ENCODE results near the gene GCK.

GCK gene

DNA sequence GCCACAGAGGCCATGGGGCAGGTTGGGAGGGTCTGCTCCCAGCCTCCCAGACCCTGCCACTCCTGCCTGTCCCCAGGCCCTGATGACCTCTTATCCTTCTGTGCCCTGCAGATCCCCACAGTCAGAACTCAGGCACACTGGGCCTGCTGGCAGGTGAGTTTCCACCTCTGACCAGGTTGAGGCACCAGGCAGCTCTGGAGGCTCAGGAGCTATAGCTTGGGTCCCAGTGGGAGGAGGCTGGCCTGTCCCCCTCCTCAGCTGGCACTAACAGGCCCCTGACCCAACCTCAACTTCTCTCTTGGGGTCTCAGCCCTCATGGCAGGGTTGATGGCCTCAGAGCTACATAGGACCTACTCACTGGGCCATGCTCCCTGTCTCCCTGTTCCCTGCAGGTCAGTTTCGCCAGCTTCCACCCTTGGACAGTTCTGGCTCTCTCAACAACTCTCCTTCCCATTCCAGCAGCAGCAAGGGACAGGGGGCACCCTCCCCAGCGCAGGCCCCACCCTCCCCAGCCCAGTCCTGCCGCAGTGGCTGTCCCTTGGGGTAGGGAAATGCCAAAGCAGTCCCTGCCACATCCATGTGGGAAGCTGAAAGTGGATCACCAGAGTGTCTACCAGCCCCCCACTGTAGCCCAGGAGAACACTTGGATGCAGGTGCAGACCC, 87.8 kb downstream of the GCK start:
- Histone ChIP-seq H3K36me3 (ENCODE audit: insufficient read depth, low read length) (no peaks in the 10 kb centered on the region), H3K4me1 (ENCODE audit: control insufficient read depth, insufficient read depth, low read length, unreplicated experiment) (peaks cover 42% of the 10 kb centered on the region), H3K79me2 (ENCODE audit: control insufficient read depth, insufficient read depth, low read length, unreplicated experiment) (peaks cover 7% of the 10 kb centered on the region), H3K27ac (ENCODE audit: low read depth, low read length) (peak overlapping the region; percentile 77), H2AFZ (ENCODE audit: low read length, unreplicated experiment) (no peak overlapping the region), H3K4me3 (ENCODE audit: low read depth, low read length) (no peak overlapping the region), H3K27me3 (ENCODE audit: insufficient read depth, low read length) (no peaks in the 10 kb centered on the region)

DNA sequence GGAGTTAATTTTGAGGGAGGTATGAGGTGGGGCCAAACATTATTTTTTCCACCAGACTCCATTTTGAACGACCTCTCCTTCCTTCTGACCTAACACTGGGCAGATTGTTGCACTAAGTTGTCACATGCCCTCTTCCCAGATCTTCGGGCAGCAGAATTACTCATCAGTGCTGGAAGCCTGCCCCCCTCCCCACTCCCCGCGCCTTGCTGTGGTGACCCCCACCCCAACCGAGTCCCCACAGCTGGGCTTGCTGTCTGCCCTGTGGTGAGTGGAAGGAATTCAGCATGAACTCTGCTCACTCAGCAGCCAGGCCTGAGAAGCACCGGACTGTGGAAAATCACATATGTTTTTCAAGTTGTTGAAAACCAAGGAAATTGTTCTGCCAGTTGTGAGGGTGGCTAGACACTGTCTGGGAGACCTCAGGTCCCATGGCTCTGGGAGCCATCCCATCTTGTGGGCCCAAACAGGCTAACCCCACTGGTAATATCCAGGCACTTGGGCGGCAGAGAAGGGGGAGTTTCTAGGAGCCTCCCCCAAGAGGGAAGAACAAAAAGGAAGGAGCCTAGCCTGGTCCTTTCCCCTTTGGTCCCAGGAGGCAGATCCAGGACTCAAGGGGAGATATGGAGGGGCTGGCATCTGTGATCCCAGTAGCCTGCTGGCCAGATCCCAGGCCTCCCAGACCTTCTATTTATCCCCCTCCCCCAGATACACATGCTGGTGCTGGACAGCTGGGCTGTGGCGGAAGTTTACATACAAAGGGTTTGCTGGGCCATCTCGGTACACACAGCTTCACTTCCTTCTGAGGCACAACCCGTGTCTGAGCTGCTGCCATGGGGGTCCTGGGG, 88.6 kb downstream of the GCK start:
- peaks cover 34% of the 10 kb centered on the region for H3K4me1 ChIP-seq (ENCODE audit: control insufficient read depth, insufficient read depth, low read length, unreplicated experiment)
- peaks cover 3% of the 10 kb centered on the region for H3K79me2 ChIP-seq (ENCODE audit: control insufficient read depth, insufficient read depth, low read length, unreplicated experiment)
- H3K27ac ChIP-seq (ENCODE audit: low read depth, low read length), result peak overlapping the region; percentile 77
- H3K4me3 ChIP-seq (ENCODE audit: low read depth, low read length), result no peak overlapping the region
- no peaks in the 10 kb centered on the region for H3K27me3 ChIP-seq (ENCODE audit: insufficient read depth, low read length)
- H3K36me3 ChIP-seq (ENCODE audit: insufficient read depth, low read length), result no peaks in the 10 kb centered on the region
- peak overlapping the region; percentile 95 for H2AFZ ChIP-seq (ENCODE audit: low read length, unreplicated experiment)

GRCh38 chr7:44099669-44100068, 89.6 kb downstream of the GCK start:
- peaks cover 24% of the 10 kb centered on the region for H3K4me1 ChIP-seq (ENCODE audit: control insufficient read depth, insufficient read depth, low read length, unreplicated experiment)
- no peak overlapping the region for H2AFZ ChIP-seq (ENCODE audit: low read length, unreplicated experiment)
- no peaks in the 10 kb centered on the region for H3K36me3 ChIP-seq (ENCODE audit: insufficient read depth, low read length)
- H3K27me3 ChIP-seq (ENCODE audit: insufficient read depth, low read length), result no peaks in the 10 kb centered on the region
- H3K4me3 ChIP-seq (ENCODE audit: low read depth, low read length), result no peak overlapping the region
- no peak overlapping the region for H3K27ac ChIP-seq (ENCODE audit: low read depth, low read length)
- no peaks in the 10 kb centered on the region for H3K79me2 ChIP-seq (ENCODE audit: control insufficient read depth, insufficient read depth, low read length, unreplicated experiment)

GRCh38 chr7:44098092-44099068, 90.9 kb downstream of the GCK start:
- H2AFZ ChIP-seq (ENCODE audit: low read length, unreplicated experiment), result no peak overlapping the region
- peaks cover 24% of the 10 kb centered on the region for H3K4me1 ChIP-seq (ENCODE audit: control insufficient read depth, insufficient read depth, low read length, unreplicated experiment)
- no peak overlapping the region for H3K4me3 ChIP-seq (ENCODE audit: low read depth, low read length)
- no peaks in the 10 kb centered on the region for H3K27me3 ChIP-seq (ENCODE audit: insufficient read depth, low read length)
- H3K79me2 ChIP-seq (ENCODE audit: control insufficient read depth, insufficient read depth, low read length, unreplicated experiment), result no peaks in the 10 kb centered on the region
- no peaks in the 10 kb centered on the region for H3K36me3 ChIP-seq (ENCODE audit: insufficient read depth, low read length)
- H3K27ac ChIP-seq (ENCODE audit: low read depth, low read length), result no peak overlapping the region

GRCh38 chr7:44097064-44097932, 91.9 kb downstream of the GCK start:
- no peak overlapping the region for H3K4me3 ChIP-seq (ENCODE audit: low read depth, low read length)
- H3K27me3 ChIP-seq (ENCODE audit: insufficient read depth, low read length), result no peaks in the 10 kb centered on the region
- no peaks in the 10 kb centered on the region for H3K36me3 ChIP-seq (ENCODE audit: insufficient read depth, low read length)
- H3K27ac ChIP-seq (ENCODE audit: low read depth, low read length), result no peak overlapping the region
- H3K4me1 ChIP-seq (ENCODE audit: control insufficient read depth, insufficient read depth, low read length, unreplicated experiment), result peaks cover 15% of the 10 kb centered on the region
- H3K79me2 ChIP-seq (ENCODE audit: control insufficient read depth, insufficient read depth, low read length, unreplicated experiment), result no peaks in the 10 kb centered on the region
- no peak overlapping the region for H2AFZ ChIP-seq (ENCODE audit: low read length, unreplicated experiment)

DNA sequence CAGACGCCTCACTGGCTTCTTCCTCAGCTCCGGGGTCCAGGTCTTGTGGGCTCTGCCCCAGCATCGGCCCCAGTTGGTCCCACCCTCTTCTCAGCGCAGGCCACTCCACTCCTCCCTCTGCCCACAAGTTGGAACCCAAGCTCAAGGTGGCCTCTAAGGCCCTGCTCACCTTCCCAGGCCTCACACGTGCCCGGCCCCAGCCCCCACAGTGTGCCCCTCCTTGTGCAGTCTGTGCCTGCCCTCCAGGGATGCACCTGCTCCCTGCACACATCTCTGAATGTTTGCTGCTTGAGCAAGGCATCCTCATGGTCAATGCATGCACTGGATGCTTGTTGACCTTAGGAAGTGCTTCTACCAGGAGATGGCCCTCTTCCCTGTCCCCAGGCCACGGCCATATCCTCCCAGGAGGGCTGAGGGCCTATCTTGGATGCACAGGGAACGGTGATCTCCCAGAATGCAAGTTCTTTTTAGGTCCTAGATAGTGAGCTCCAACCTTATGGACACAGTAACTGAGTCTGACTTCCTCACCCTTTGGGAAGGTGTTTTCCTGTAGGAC, 92.8 kb downstream of the GCK start:
- H3K27me3 ChIP-seq (ENCODE audit: insufficient read depth, low read length), result no peaks in the 10 kb centered on the region
- H3K36me3 ChIP-seq (ENCODE audit: insufficient read depth, low read length), result no peaks in the 10 kb centered on the region
- H3K79me2 ChIP-seq (ENCODE audit: control insufficient read depth, insufficient read depth, low read length, unreplicated experiment), result no peaks in the 10 kb centered on the region
- H3K4me1 ChIP-seq (ENCODE audit: control insufficient read depth, insufficient read depth, low read length, unreplicated experiment), result peaks cover 9% of the 10 kb centered on the region
- H2AFZ ChIP-seq (ENCODE audit: low read length, unreplicated experiment), result no peak overlapping the region
- H3K4me3 ChIP-seq (ENCODE audit: low read depth, low read length), result no peak overlapping the region
- H3K27ac ChIP-seq (ENCODE audit: low read depth, low read length), result no peak overlapping the region

GRCh38 chr7:44095781-44096180, 93.5 kb downstream of the GCK start:
- Histone ChIP-seq H2AFZ (ENCODE audit: low read length, unreplicated experiment) (no peak overlapping the region), H3K4me3 (ENCODE audit: low read depth, low read length) (no peak overlapping the region), H3K27ac (ENCODE audit: low read depth, low read length) (no peak overlapping the region)

GRCh38 chr7:44094883-44095592, 94.2 kb downstream of the GCK start:
- Histone ChIP-seq H3K27me3 (ENCODE audit: insufficient read depth, low read length) (no peaks in the 10 kb centered on the region), H3K4me3 (ENCODE audit: low read depth, low read length) (no peak overlapping the region), H3K27ac (ENCODE audit: low read depth, low read length) (no peak overlapping the region), H3K36me3 (ENCODE audit: insufficient read depth, low read length) (no peaks in the 10 kb centered on the region), H3K79me2 (ENCODE audit: control insufficient read depth, insufficient read depth, low read length, unreplicated experiment) (no peaks in the 10 kb centered on the region), H2AFZ (ENCODE audit: low read length, unreplicated experiment) (no peak overlapping the region), H3K4me1 (ENCODE audit: control insufficient read depth, insufficient read depth, low read length, unreplicated experiment) (no peaks in the 10 kb centered on the region)

More at GRCh38 chr7:44095781-44096180, 93.5 kb downstream of the GCK start:
- Histone ChIP-seq H3K36me3 (ENCODE audit: insufficient read depth, low read length) (no peaks in the 10 kb centered on the region), H3K4me1 (ENCODE audit: control insufficient read depth, insufficient read depth, low read length, unreplicated experiment) (peaks cover 7% of the 10 kb centered on the region), H3K27me3 (ENCODE audit: insufficient read depth, low read length) (no peaks in the 10 kb centered on the region), H3K79me2 (ENCODE audit: control insufficient read depth, insufficient read depth, low read length, unreplicated experiment) (no peaks in the 10 kb centered on the region)

- H3K27me3 ChIP-seq (ENCODE audit: insufficient read depth, low read length), result no peaks in the 10 kb centered on the region
- H3K4me3 ChIP-seq (ENCODE audit: low read depth, low read length), result no peak overlapping the region
- no peaks in the 10 kb centered on the region for H3K79me2 ChIP-seq (ENCODE audit: control insufficient read depth, insufficient read depth, low read length, unreplicated experiment)
- no peak overlapping the region for H3K27ac ChIP-seq (ENCODE audit: low read depth, low read length)
- no peaks in the 10 kb centered on the region for H3K36me3 ChIP-seq (ENCODE audit: insufficient read depth, low read length)
- no peak overlapping the region for H2AFZ ChIP-seq (ENCODE audit: low read length, unreplicated experiment)
- H3K4me1 ChIP-seq (ENCODE audit: control insufficient read depth, insufficient read depth, low read length, unreplicated experiment), result peaks cover 2% of the 10 kb centered on the region
These were observed 94.9 kb downstream of the GCK start for GRCh38 chr7:44094365-44094764.

Data from ACC112 (cell line).